H9 (cell line): ENCODE results near the gene SEMA3F. TPM values are rescaled to one million over a fixed set of nuclear protein-coding genes. Genes with fewer than 3 reads are reported as not detected.
A peak's percentile ranks its signal among the peaks of the same experiment; 100 is the strongest.

Experiments
- DNase-seq: peaks from one replicate; pipeline ENCODE4 v3.0.0-alpha.2; 2017
- H2AFZ ChIP-seq: one replicate; pipeline ENCODE4 v1.6.1; 2013; ENCODE audit warnings: mild to moderate bottlenecking, low read length, control low read depth, moderate library complexity
- H2AK5ac ChIP-seq: 2 replicates; pipeline ENCODE4 v1.6.1; 2013; ENCODE audit warnings: low read length, control low read depth, mixed read lengths; ENCODE audit not compliant: insufficient read length
- H2BK120ac ChIP-seq: one replicate; pipeline ENCODE4 v1.6.1; 2013; ENCODE audit warnings: low read depth, mild to moderate bottlenecking, low read length, control low read depth, inconsistent platforms; ENCODE audit not compliant: poor library complexity, severe bottlenecking
- H2BK12ac ChIP-seq: 2 replicates; pipeline ENCODE4 v1.6.1; 2013; ENCODE audit warnings: low read length, control low read depth, mixed read lengths, low read depth; ENCODE audit not compliant: insufficient read length
- H2BK15ac ChIP-seq: 2 replicates; pipeline ENCODE4 v1.6.1; 2013; ENCODE audit warnings: low read depth, low read length, control low read depth
- H2BK20ac ChIP-seq: one replicate; pipeline ENCODE4 v1.6.1; 2013; ENCODE audit warnings: low read depth, mild to moderate bottlenecking, low read length, control low read depth, inconsistent platforms; ENCODE audit not compliant: poor library complexity, severe bottlenecking
- H2BK5ac ChIP-seq: 2 replicates; pipeline ENCODE4 v1.6.1; 2013; ENCODE audit warnings: low read length, control low read depth, mixed read lengths; ENCODE audit not compliant: insufficient read length
- H3K14ac ChIP-seq: 2 replicates; pipeline ENCODE4 v1.6.1; 2013; ENCODE audit warnings: low read length, control low read depth; ENCODE audit not compliant: insufficient read depth
- H3K18ac ChIP-seq: 2 replicates; pipeline ENCODE4 v1.6.1; 2013; ENCODE audit warnings: low read depth, mild to moderate bottlenecking, mixed read lengths, low read length, control low read depth; ENCODE audit not compliant: insufficient read length
- H3K23ac ChIP-seq: 2 replicates; pipeline ENCODE4 v1.6.1; 2013; ENCODE audit warnings: low read length, control low read depth, mixed read lengths, low read depth; ENCODE audit not compliant: insufficient read length
- H3K23me2 ChIP-seq: 2 replicates; pipeline ENCODE4 v1.6.1; 2013; ENCODE audit warnings: low read depth, mild to moderate bottlenecking, mixed read lengths, low read length, control low read depth; ENCODE audit not compliant: insufficient read length, poor library complexity, severe bottlenecking
- H3K27ac ChIP-seq: 2 replicates; pipeline ENCODE4 v1.5.1; 2013; ENCODE audit warnings: low read length, control low read depth, mixed read lengths, low read depth; ENCODE audit not compliant: insufficient read length
- H3K27me3 ChIP-seq: 2 replicates; pipeline ENCODE4 v1.6.1; 2013; ENCODE audit warnings: low read length, control low read depth, inconsistent platforms; ENCODE audit not compliant: insufficient read depth
- H3K4ac ChIP-seq: 2 replicates; pipeline ENCODE4 v1.6.1; 2013; ENCODE audit warnings: low read depth, mild to moderate bottlenecking, control low read depth, inconsistent platforms, low read length, moderate library complexity
- H3K4me1 ChIP-seq: 2 replicates; pipeline ENCODE4 v1.6.1; 2013; ENCODE audit warnings: low read length, control low read depth, inconsistent platforms; ENCODE audit not compliant: insufficient read depth
- H3K4me2 ChIP-seq: 2 replicates; pipeline ENCODE4 v1.6.1; 2013; ENCODE audit warnings: low read length, control low read depth, mixed read lengths; ENCODE audit not compliant: insufficient read length, insufficient read depth
- H3K56ac ChIP-seq: 2 replicates; pipeline ENCODE4 v1.6.1; 2013; ENCODE audit warnings: low read depth, mild to moderate bottlenecking, mixed read lengths, low read length, control low read depth; ENCODE audit not compliant: insufficient read length
- H3K79me1 ChIP-seq: 2 replicates; pipeline ENCODE4 v1.6.1; 2013; ENCODE audit warnings: low read depth, mild to moderate bottlenecking, moderate library complexity, low read length, control low read depth, inconsistent platforms; ENCODE audit not compliant: insufficient read depth, poor library complexity, severe bottlenecking
- H3K79me2 ChIP-seq: 2 replicates; pipeline ENCODE4 v1.6.1; 2013; ENCODE audit warnings: low read length, control low read depth, inconsistent platforms; ENCODE audit not compliant: insufficient read depth
- H3K9ac ChIP-seq: 2 replicates; pipeline ENCODE4 v1.6.1; 2013; ENCODE audit warnings: low read length, control low read depth, mixed read lengths; ENCODE audit not compliant: insufficient read length; ENCODE audit errors: extremely low read depth
- H3K9me3 ChIP-seq: one replicate; pipeline ENCODE4 v1.6.1; 2013; ENCODE audit warnings: low read depth, low read length, inconsistent platforms; ENCODE audit not compliant: control insufficient read depth
- H3T11ph ChIP-seq: one replicate; pipeline ENCODE4 v1.6.1; 2013; ENCODE audit warnings: mild to moderate bottlenecking, low read length, control low read depth, inconsistent platforms
- H4K20me1 ChIP-seq: one replicate; pipeline ENCODE4 v1.6.1; 2013; ENCODE audit not compliant: control insufficient read depth, insufficient read length, insufficient read depth
- H4K5ac ChIP-seq: 2 replicates; pipeline ENCODE4 v1.6.1; 2013; ENCODE audit warnings: low read depth, mild to moderate bottlenecking, mixed read lengths, low read length, control low read depth; ENCODE audit not compliant: insufficient read length
- H4K8ac ChIP-seq: replicated peaks from 2 replicates; pipeline ENCODE4 v1.6.1; 2013; ENCODE audit warnings: low read length, control low read depth, mixed read lengths, low read depth; ENCODE audit not compliant: insufficient read length
- H4K91ac ChIP-seq: 2 replicates; pipeline ENCODE4 v1.6.1; 2013; ENCODE audit warnings: low read depth, mild to moderate bottlenecking, moderate library complexity, mixed read lengths, low read length, control low read depth; ENCODE audit not compliant: insufficient read length
- H3K27ac Mint-ChIP-seq, 3 experiments: 2 replicates in 2 of 3; 3 replicates in 1 of 3; pipeline ENCODE4 v1.8.0; 2020 to 2021; ENCODE audit warnings: mixed read lengths in 3 of 3, mild to moderate bottlenecking in 1 of 3, moderate library complexity in 1 of 3
- H3K27me3 Mint-ChIP-seq: 2 replicates; pipeline ENCODE4 v1.8.0; 2021; ENCODE audit warnings: low read depth, mild to moderate bottlenecking, moderate library complexity, mixed read lengths
- H3K36me3 Mint-ChIP-seq, 3 experiments: 2 replicates in 2 of 3; 3 replicates in 1 of 3; pipeline ENCODE4 v1.8.0; 2020 to 2021; ENCODE audit warnings: low read depth in 3 of 3, mixed read lengths in 3 of 3; ENCODE audit not compliant: insufficient read depth in 1 of 3
- H3K4me1 Mint-ChIP-seq, 2 experiments: 2 replicates each; pipeline ENCODE4 v1.8.0; 2020; ENCODE audit warnings: mixed read lengths in 2 of 2
- H3K4me3 Mint-ChIP-seq, 2 experiments: 2 replicates in 1 of 2; 3 replicates in 1 of 2; pipeline ENCODE4 v1.8.0; 2020 to 2021; ENCODE audit warnings: mild to moderate bottlenecking in 2 of 2, mixed read lengths in 2 of 2, moderate library complexity in 1 of 2
- H3K9me3 Mint-ChIP-seq, 2 experiments: 2 replicates in 1 of 2; 3 replicates in 1 of 2; pipeline ENCODE4 v1.8.0; 2020; ENCODE audit warnings: mild to moderate bottlenecking in 2 of 2, mixed read lengths in 2 of 2, moderate library complexity in 1 of 2
- WGBS: extraction: QIAGEN DNeasy Blood & Tissue Kit; methylation state at CpG from one replicate; pipeline ENCODE4 v1.1.7; 2013; ENCODE audit warnings: missing lambda C conversion rate, low lambda C conversion rate, mixed read lengths; ENCODE audit not compliant: insufficient read length; ENCODE audit errors: extremely low coverage; 5-methylcytosine and 5-hydroxymethylcytosine counted together
- total RNA-seq: library from RNA; stranded (reverse); gene quantifications from 2 replicates; pipeline ENCODE4 v1.2.1, GENCODE V29; 2021
- TF ChIP-seq, protein P1 (sequence below): fragments of 200-600 bp; sonication (generic); conservative IDR thresholded peaks from 3 replicates; pipeline ENCODE4 v1.8.0; 2021; ENCODE audit warnings: antibody characterized with exemption, mild to moderate bottlenecking

Gene SEMA3F
- total RNA-seq, 1 experiment from 2014 or later = 14.3 TPM

DNA sequence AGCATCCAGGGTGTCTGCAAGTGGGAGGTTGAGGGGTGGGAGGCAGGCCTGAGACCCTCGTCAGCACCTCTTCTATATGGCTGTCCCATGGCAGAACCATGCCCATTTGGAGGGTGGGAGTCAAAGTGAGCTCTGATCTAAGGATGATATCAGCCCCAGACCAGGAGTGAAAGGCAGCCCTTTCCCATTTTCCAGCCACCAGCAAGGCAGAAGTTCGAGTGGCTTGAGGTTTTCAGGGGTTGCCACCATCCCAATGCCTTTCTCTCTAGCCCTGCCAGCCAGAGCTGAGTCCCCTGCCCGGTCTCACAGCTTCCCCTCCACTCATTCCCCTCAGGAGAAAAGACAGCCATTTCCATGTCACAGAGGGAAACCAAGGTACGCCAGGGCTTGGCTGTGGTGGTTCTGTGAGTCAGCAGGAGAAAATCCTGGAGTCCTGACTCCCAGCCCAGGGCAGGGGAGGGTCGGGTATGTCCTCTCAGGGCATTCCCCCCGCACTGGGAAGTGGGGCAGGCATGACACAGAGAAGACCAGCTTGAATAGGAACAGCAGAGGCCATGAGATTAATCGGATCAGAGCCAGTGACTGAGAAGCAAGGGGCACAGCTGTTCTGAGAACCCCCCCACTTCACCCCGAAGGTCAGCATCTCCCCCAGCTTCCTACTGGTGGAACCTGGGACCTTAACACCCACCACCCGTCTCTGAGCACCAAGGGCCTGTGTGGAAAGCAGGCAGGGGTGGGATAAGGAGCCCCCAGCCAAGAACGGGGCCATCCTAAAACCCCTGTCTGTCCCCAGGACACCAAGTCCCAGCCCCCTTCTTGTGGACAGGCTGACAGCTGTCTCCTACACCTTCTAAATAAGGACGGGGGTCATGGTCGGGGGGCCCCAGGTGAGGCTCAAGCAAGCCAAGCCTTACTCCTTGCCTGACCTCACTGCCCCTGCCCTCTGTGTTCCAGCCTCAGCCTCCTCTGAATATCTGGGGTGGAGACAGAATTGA, 49.0 kb downstream of the SEMA3F start:
- no peak overlapping the region for H4K91ac ChIP-seq
- no CpG with 5 or more reads among the region's 12 CpGs for WGBS
- H2AK5ac ChIP-seq = no peak overlapping the region
- no peak overlapping the region for H3K27ac ChIP-seq
- no peaks in the 10 kb centered on the region for H3K36me3 Mint-ChIP-seq
- no peak overlapping the region for H3K18ac ChIP-seq
- no peak overlapping the region for H3K9ac ChIP-seq
- peaks cover 24 to 27% of the 10 kb centered on the region in 2 experiments for H3K4me1 Mint-ChIP-seq
- no peak overlapping the region for H3K4me2 ChIP-seq
- H3K4me1 ChIP-seq = no peaks in the 10 kb centered on the region
- no peaks in the 10 kb centered on the region for H3K79me2 ChIP-seq
- no peak overlapping the region for H4K8ac ChIP-seq
- H2AFZ ChIP-seq = no peak overlapping the region
- peak overlapping the region in 1 of 2 experiments; percentile 70; a peak in 1 of 5 replicates for H3K4me3 Mint-ChIP-seq
- peaks cover 7% of the 10 kb centered on the region for H3K23me2 ChIP-seq
- TF ChIP-seq, protein P1, sequence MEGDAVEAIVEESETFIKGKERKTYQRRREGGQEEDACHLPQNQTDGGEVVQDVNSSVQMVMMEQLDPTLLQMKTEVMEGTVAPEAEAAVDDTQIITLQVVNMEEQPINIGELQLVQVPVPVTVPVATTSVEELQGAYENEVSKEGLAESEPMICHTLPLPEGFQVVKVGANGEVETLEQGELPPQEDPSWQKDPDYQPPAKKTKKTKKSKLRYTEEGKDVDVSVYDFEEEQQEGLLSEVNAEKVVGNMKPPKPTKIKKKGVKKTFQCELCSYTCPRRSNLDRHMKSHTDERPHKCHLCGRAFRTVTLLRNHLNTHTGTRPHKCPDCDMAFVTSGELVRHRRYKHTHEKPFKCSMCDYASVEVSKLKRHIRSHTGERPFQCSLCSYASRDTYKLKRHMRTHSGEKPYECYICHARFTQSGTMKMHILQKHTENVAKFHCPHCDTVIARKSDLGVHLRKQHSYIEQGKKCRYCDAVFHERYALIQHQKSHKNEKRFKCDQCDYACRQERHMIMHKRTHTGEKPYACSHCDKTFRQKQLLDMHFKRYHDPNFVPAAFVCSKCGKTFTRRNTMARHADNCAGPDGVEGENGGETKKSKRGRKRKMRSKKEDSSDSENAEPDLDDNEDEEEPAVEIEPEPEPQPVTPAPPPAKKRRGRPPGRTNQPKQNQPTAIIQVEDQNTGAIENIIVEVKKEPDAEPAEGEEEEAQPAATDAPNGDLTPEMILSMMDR = no peak
- H3K27me3 ChIP-seq = peaks cover 7% of the 10 kb centered on the region; the same call in 1 of the 2 replicates
- no peak overlapping the region for H3K4ac ChIP-seq
- no peak overlapping the region for H4K5ac ChIP-seq
- no peaks in the 10 kb centered on the region for H3K79me1 ChIP-seq
- H3K56ac ChIP-seq = no peak overlapping the region
- no peaks in the 10 kb centered on the region for H3K9me3 ChIP-seq
- H3K14ac ChIP-seq = no peak overlapping the region
- H3K27me3 Mint-ChIP-seq = peaks cover 64% of the 10 kb centered on the region
- H3K9me3 Mint-ChIP-seq = no peaks in the 10 kb centered on the region; a peak in 1 of 5 replicates
- H2BK5ac ChIP-seq = no peak overlapping the region
- H3K27ac Mint-ChIP-seq = no peak overlapping the region; a peak in 2 of 7 replicates
- no peak overlapping the region for H2BK120ac ChIP-seq
- no peak overlapping the region for H2BK15ac ChIP-seq
- no peak overlapping the region for H2BK20ac ChIP-seq
- H3T11ph ChIP-seq = no peak overlapping the region
- no peaks in the 10 kb centered on the region for H4K20me1 ChIP-seq
- DNase-seq = no peak
- no peak overlapping the region for H3K23ac ChIP-seq
- no peak overlapping the region for H2BK12ac ChIP-seq
